Gastrocnemius medialis (tissue), 4 donors: Measurements from ENCODE around the gene TTC28.

ENCODE experiments used
- CTCF ChIP-seq, 5 experiments: fragments of 450-650 bp in 3 of 5; fragments of 200-600 bp in 2 of 5; sonication (generic) in 2 of 5; IDR thresholded peaks in 4 of 5; conservative IDR thresholded peaks in 1 of 5; 1 replicate in 4 of 5; 2 replicates in 1 of 5; pipeline ENCODE4 v1.5.1; 2016 to 2019; ENCODE audit warnings: antibody characterized with exemption in 5 of 5, mild to moderate bottlenecking in 3 of 5, moderate library complexity in 3 of 5
- POLR2A ChIP-seq, 2 donors: fragments of 450-650 bp; IDR thresholded peaks; one replicate each; pipeline ENCODE4 v1.6.1; 2017; ENCODE audit warnings: antibody characterized with exemption in 2 of 2, mild to moderate bottlenecking in 2 of 2, moderate library complexity in 2 of 2

- TF ChIP-seq POLR2A (IDR thresholded peaks at IDR 0.05) (no peak), CTCF (IDR thresholded peaks at IDR 0.05 in 4 of 5, conservative IDR thresholded peaks at IDR 0.05 in 1 of 5) (no peak)
These were observed 350.2 kb downstream of the TTC28 start for GRCh38 chr22:28329186-28330073.
